GM19438 (cell line): ENCODE measurements around the gene ZNF768.
A peak's percentile ranks its signal among the peaks of the same experiment; 100 is the strongest.
"Not testable (repeated sequence)": the region's sequence is repeated elsewhere in the genome, so short reads cannot be mapped to it uniquely, and the experiment has no call there.

Source experiments
- ATAC-seq: cut with Tn5 transposase; IDR thresholded peaks from one replicate; pipeline ENCODE4 v1.9.1; 2021; ENCODE audit warnings: low read depth; ENCODE audit not compliant: unreplicated experiment

Gene ZNF768

DNA sequence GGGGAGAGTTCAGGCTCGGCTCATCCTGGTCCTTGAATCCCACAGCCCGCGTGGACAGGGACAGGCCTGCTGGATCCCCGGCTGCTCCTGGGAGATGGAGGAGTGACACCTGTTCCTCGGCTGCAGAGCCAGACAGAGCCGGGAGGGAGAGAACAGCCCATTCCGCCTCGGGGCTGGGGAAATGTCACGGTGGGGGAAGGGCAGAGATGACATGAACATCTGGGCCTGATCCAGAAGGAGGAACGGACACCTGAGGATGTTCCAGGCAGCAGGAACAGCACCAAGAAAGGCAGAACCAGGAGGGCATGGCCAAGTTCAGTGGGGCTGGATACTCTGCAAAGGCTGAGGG lies 29.7 kb upstream of the ZNF768 start:
- no peak for ATAC-seq

GRCh38 chr16:30555315-30556124 lies 29.2 kb upstream of the ZNF768 start:
- ATAC-seq, result no peak

DNA sequence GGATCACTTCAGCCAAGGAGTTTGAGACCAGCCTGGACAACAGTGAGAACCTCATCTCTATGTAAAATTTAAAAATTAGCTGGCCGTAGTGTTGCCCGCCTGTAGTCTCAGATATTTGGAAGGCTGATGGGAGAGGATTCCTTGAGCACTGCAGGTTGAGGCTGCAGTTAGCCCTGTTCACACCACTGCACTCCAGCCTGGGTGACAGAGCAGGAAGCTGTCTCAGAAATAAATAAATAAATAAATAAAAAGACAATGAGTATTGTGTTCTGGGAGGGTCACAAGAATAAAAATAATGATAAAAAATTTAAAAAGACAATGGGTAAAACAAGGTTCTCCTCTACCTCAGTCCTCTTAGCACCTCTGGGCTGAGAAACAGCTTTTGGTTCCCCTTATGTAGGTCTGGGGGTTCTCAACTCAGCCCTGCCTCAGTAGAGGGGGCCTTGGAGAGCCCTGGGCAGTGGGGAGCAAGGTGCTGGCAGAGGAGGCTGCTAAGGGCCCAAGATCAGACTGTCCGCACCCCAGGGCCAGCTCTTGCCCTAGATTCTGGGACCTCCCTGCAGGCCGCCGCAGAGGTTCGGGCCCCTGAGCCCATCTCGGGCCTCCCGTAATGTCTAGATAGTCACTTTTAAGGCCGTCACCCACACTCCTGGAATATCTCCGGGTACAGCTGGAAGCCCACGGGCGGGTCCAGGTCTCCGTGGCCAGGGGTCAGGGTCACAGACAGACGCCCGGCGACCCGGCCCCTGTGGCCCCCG lies 28.4 kb upstream of the ZNF768 start:
- no peak for ATAC-seq

- no peak for ATAC-seq
Measured at GRCh38 chr16:30553393-30553899, 27.1 kb upstream of the ZNF768 start.

DNA sequence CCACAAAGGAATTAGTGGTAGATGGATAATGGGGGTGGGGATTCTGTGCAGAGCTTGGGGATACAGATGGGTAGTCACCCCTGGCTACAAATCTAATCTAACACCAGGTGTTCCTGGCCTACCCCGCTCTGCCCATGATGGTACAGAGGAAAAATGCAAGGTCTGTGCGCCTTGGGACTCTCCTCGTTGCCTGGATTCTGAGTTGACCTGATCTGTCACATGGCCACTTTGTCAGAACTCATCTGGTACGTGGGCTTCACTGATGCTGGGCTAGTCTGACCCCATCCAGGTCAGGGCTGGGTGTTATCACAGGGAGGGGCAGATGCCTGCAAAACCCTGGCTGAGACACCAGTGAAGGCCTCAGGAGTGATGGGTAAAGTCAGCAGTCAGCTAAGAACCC lies 26.6 kb upstream of the ZNF768 start:
- no peak for ATAC-seq

GRCh38 chr16:30551781-30552180 lies 25.4 kb upstream of the ZNF768 start:
- no peak for ATAC-seq

DNA sequence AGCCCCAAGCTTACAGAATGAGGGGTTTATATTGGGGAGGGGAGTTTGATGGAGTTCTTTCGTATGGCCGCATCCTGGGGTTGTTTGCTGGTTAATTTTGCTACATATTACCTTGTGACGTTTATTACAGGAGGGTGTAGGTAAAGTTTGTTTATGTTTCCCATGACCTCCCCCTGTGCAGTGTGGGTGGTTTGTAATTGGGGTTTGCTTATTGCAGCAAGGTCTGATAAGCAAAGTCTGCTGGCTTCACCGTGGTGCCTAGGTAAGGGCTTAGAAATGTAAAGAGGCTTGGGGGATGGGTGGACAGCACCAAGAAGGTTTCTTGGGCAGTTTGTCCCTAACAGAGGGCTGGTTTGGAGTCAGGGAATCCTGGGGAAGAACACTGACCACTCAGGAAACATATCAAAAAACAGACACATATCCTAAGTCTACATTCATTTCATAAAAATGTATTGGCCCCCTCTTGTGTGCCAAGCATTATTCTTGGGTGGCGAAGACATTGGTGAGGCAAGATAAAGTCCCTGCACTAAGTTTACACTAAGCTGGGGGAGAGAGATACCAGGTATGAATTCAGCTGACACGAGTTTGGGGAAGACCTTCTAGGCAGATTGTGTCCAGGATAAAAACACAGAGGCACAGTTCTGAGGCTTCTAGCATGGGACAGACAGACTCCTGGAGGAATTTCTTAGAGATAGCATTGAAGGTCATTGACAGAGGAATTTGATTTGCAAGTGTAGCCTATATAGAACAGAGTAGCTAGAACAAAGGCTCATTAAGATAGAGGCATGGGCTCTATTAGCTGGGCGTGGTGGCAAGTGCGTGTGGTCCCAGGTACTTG lies 22.3 kb upstream of the ZNF768 start:
- no peak for ATAC-seq

- no peak for ATAC-seq
Measured at GRCh38 chr16:30546115-30546514, 19.7 kb upstream of the ZNF768 start.

DNA sequence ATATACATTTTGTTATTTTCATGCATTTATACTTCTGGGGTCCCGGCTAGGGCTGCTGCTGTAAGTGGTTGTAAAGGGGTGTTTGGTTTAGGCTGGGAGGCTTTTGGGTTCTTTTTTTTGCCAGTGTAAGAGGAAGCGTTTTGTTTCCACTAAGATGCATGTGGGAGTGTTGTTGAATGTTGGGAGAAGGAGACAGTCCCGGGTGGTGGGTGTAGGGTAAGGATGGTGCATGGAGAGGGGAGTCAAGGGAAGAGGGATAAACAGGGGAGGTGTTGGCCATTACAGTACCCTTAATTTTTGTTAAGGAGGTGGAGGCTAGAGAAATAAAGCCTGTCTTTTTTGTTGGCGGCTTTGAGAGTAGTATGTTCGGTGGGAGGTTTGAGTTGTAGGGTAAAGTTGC lies 16.7 kb upstream of the ZNF768 start:
- no peak for ATAC-seq

- no peak for ATAC-seq
Measured at GRCh38 chr16:30541502-30542329, 15.3 kb upstream of the ZNF768 start.

DNA sequence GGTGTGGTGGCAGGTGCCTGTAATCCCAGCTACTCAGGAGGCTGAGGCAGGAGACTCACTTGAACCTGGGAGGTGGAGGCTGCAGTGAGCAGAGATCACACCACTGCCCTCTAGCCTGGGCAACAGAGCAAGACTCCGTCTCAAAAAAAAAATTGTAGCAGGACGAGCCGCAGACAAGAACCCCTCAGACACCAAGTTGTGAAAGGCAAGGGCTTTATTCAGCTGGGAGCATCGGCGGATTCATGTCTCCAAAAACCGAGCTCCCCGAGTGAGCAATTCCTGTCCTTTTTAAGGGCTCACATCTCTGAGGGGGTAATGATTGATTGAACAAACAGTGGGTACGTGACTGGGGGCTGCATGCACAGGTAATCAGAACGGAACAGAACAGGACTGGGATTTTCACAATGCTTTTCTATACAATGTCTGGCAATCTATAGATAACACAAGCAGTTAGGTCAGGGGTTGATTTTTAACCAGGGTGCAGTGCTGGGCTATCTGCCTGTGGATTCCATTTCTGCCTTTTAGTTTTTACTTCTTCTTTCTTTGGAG lies 14.6 kb upstream of the ZNF768 start:
- not testable (repeated sequence) for ATAC-seq

DNA sequence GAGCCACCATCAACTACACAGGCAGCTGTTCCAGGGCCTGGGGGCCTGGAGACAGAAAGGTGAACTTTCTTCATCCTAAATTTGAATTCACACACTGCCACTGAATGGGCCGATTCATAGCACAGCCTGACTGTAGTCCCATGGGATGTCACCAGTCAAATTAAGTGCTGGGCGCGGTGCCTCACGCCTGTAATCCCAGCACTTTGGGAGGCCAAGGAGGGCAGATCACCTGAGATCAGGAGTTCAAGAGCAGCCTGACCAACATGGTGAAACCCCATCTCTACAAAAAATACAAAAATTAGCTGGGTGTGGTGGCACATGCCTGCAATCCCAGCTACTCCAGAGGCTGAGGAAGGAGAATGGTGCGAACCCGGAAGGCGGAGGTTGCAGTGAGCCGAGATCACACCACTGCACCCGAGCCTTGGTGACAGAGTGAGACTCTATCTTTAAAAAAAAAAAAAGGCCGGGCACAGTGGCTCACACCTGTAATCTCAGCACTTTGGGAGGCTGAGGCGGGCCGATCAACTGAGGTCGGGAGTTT lies 13.7 kb upstream of the ZNF768 start:
- ATAC-seq, result not testable (repeated sequence)

DNA sequence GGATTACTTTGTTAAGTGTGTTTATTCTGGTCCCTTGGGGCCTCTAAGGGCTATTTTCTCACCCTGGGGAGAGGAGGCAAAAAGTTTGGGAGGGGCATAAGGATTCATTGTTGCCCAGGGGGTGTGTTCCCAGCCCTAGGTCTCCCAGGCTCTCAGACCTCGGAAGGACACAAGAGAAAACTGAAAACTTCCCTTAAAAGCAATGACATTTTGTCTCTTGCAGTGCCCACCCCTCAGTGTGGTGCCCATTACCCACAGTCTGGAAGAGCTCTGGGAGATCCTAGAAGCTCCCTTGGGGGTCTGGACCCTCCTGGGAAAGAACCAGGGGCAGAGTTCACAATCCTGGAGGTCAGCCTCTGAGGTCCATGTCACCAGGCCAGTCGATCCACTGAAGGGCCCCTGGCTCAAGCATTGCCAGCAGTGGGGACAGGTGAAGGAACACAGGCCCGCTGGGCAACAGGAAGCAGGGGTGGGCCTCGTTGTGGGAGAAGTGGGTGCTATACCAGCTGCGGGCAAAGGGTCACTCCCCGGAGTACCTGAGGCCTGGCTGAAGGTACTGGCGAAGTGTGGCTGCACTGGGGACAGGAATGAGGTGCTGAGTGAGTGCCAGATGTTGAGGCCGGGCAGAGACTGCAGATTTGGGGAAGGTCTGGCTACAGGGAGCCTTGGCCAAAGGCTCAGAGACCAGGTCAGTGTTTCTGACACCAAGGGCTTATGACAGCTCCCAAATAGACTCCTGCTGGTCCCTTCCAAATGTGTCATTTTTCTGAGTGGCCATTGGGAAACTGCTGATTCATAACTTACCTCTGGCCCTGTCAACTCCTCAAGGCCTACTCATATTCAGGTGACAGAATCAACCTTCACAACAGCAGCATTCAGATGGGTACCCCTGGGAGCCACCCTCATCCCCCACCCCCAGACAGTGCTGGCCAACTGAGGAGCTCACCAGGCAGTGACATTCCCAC lies 12.9 kb upstream of the ZNF768 start:
- no peak for ATAC-seq

GRCh38 chr16:30536391-30537024 lies 10.1 kb upstream of the ZNF768 start:
- not testable (repeated sequence) for ATAC-seq

- no peak for ATAC-seq
Measured at GRCh38 chr16:30535777-30536190, 9.4 kb upstream of the ZNF768 start.

- ATAC-seq, result peak; percentile 29
Measured at GRCh38 chr16:30535106-30535776, 8.9 kb upstream of the ZNF768 start.

GRCh38 chr16:30534368-30535105 lies 8.2 kb upstream of the ZNF768 start, which contains the start of gene ZNF747:
Gene ZNF747 (minus strand): TSS chr16:30534858. CDS start chr16:30534679, 179 bp downstream.
- peak; percentile 73 for ATAC-seq
